NB4 (cell line): ENCODE data around the gene AR.

Experiments used
- CTCF ChIP-seq: IDR thresholded peaks from one replicate; pipeline ENCODE4 v1.5.1; 2012; ENCODE audit warnings: low read depth, low read length
- POLR2A ChIP-seq: IDR thresholded peaks from 2 replicates; pipeline ENCODE4 v1.6.1; 2011; ENCODE audit warnings: mild to moderate bottlenecking; ENCODE audit not compliant: insufficient read length; ENCODE audit errors: extremely low read depth

GRCh38 chrX:67648361-67648760, 104.5 kb downstream of the AR start:
- TF ChIP-seq POLR2A = no peak
- no peak for TF ChIP-seq CTCF
